ENCODE data around the gene MYO1G.

DNA sequence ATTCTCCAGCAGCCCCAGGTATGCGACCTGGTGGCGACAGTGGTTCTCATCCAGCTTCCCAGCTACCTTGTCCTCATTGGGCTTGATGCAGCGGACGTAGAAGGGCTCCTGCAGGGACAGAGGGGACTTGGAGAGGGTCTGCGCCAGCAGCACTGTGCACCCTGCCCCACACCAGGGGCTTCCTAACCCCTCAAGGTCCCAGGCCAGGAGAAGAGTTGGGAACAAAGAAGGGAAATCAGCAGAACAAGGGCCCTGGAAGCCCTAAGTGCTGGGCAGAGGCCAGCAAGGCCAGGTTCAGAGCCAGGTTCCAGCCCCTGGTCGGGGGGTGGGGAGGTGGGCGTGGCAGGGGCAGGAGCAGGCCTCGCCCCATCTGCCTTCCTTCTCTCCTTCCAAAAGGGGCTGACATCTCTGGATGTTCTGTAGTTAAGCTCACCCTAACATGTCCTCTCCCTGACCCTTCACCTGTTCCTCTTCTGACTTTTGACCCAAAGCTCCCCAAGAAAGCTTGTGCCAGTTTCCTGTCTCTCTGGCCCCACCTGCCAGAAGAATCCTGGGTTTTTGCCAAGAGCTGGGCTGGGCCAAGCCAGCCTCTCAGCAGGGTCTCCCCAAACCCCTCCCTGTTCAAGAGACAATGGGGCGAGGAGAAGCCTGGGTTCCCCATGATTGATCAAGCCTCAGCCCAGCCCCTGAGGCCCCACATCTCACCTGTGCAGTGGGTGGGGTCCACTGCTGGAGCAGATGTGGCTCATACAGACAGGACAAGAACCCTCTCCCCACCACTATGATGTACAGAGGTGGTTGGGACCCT is 11.9 kb downstream of the MYO1G start:
- TF ChIP-seq RFX5 (IDR thresholded peaks at IDR 0.05), result no peak
- no peak for TF ChIP-seq JUN (IDR thresholded peaks at IDR 0.05)
- TF ChIP-seq, protein P1, sequence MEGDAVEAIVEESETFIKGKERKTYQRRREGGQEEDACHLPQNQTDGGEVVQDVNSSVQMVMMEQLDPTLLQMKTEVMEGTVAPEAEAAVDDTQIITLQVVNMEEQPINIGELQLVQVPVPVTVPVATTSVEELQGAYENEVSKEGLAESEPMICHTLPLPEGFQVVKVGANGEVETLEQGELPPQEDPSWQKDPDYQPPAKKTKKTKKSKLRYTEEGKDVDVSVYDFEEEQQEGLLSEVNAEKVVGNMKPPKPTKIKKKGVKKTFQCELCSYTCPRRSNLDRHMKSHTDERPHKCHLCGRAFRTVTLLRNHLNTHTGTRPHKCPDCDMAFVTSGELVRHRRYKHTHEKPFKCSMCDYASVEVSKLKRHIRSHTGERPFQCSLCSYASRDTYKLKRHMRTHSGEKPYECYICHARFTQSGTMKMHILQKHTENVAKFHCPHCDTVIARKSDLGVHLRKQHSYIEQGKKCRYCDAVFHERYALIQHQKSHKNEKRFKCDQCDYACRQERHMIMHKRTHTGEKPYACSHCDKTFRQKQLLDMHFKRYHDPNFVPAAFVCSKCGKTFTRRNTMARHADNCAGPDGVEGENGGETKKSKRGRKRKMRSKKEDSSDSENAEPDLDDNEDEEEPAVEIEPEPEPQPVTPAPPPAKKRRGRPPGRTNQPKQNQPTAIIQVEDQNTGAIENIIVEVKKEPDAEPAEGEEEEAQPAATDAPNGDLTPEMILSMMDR (IDR thresholded peaks at IDR 0.05), result no peak
- TF ChIP-seq, protein P2, sequence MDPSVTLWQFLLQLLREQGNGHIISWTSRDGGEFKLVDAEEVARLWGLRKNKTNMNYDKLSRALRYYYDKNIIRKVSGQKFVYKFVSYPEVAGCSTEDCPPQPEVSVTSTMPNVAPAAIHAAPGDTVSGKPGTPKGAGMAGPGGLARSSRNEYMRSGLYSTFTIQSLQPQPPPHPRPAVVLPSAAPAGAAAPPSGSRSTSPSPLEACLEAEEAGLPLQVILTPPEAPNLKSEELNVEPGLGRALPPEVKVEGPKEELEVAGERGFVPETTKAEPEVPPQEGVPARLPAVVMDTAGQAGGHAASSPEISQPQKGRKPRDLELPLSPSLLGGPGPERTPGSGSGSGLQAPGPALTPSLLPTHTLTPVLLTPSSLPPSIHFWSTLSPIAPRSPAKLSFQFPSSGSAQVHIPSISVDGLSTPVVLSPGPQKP (IDR thresholded peaks at IDR 0.05; ENCODE audit: low read depth, low read length), result no peak
- TF ChIP-seq, protein P3, sequence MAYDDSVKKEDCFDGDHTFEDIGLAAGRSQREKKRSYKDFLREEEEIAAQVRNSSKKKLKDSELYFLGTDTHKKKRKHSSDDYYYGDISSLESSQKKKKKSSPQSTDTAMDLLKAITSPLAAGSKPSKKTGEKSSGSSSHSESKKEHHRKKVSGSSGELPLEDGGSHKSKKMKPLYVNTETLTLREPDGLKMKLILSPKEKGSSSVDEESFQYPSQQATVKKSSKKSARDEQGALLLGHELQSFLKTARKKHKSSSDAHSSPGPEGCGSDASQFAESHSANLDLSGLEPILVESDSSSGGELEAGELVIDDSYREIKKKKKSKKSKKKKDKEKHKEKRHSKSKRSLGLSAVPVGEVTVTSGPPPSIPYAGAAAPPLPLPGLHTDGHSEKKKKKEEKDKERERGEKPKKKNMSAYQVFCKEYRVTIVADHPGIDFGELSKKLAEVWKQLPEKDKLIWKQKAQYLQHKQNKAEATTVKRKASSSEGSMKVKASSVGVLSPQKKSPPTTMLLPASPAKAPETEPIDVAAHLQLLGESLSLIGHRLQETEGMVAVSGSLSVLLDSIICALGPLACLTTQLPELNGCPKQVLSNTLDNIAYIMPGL (CRISPR knock-in tag; IDR thresholded peaks at IDR 0.05; ENCODE audit: borderline replicate concordance), result no peak
- no peak for TF ChIP-seq RAD21 (conservative IDR thresholded peaks at IDR 0.05 in 1 of 2, IDR thresholded peaks at IDR 0.05 in 1 of 2)
- no peak for TF ChIP-seq JUNB (IDR thresholded peaks at IDR 0.05)
- TF ChIP-seq, protein P4, sequence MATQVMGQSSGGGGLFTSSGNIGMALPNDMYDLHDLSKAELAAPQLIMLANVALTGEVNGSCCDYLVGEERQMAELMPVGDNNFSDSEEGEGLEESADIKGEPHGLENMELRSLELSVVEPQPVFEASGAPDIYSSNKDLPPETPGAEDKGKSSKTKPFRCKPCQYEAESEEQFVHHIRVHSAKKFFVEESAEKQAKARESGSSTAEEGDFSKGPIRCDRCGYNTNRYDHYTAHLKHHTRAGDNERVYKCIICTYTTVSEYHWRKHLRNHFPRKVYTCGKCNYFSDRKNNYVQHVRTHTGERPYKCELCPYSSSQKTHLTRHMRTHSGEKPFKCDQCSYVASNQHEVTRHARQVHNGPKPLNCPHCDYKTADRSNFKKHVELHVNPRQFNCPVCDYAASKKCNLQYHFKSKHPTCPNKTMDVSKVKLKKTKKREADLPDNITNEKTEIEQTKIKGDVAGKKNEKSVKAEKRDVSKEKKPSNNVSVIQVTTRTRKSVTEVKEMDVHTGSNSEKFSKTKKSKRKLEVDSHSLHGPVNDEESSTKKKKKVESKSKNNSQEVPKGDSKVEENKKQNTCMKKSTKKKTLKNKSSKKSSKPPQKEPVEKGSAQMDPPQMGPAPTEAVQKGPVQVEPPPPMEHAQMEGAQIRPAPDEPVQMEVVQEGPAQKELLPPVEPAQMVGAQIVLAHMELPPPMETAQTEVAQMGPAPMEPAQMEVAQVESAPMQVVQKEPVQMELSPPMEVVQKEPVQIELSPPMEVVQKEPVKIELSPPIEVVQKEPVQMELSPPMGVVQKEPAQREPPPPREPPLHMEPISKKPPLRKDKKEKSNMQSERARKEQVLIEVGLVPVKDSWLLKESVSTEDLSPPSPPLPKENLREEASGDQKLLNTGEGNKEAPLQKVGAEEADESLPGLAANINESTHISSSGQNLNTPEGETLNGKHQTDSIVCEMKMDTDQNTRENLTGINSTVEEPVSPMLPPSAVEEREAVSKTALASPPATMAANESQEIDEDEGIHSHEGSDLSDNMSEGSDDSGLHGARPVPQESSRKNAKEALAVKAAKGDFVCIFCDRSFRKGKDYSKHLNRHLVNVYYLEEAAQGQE (IDR thresholded peaks at IDR 0.05), result no peak

Data from A549 (cell line).